Transverse colon (tissue), 4 donors: Measurements from ENCODE around the gene SAMD7. TPM values are rescaled to one million over a fixed set of nuclear protein-coding genes. Genes with fewer than 3 reads are reported as not detected.

Experiments used
- DNase-seq: peaks from one replicate; pipeline ENCODE4 v3.0.0-alpha.2; 2019
- H3K27ac ChIP-seq, 4 donors: fragments of 200-600 bp; sonication (generic); 2 replicates each; pipeline ENCODE4 v1.5.1; 2016 to 2018; ENCODE audit warnings: inconsistent platforms in 4 of 4
- H3K27me3 ChIP-seq: fragments of 200-600 bp; sonication (generic); 2 replicates; pipeline ENCODE4 v1.5.1; 2017; ENCODE audit warnings: inconsistent platforms
- H3K36me3 ChIP-seq, 4 donors: fragments of 200-600 bp; sonication (generic); 2 replicates each; pipeline ENCODE4 v1.5.1; 2017 to 2019; ENCODE audit warnings: inconsistent platforms in 4 of 4
- H3K4me1 ChIP-seq, 4 donors: fragments of 200-600 bp; sonication (generic); 2 replicates each; pipeline ENCODE4 v1.5.1; 2017 to 2020; ENCODE audit warnings: inconsistent platforms in 4 of 4
- H3K4me3 ChIP-seq, 4 donors: fragments of 200-600 bp; sonication (generic); 1 replicate in 1 of 4; 2 replicates in 3 of 4; pipeline versions ENCODE4 v1.5.1 to v1.6.1; 2017 to 2019; ENCODE audit warnings: inconsistent platforms in 4 of 4
- H3K9me3 ChIP-seq, 2 donors: fragments of 200-600 bp; sonication (generic); 2 replicates each; pipeline ENCODE4 v1.5.1; 2017 to 2019; ENCODE audit warnings: inconsistent platforms in 2 of 2
- EP300 ChIP-seq: sonication (generic); formaldehyde crosslinking; IDR thresholded peaks from one replicate; pipeline ENCODE4 v1.6.1; 2017; ENCODE audit warnings: antibody characterized with exemption, low read depth
- POLR2A ChIP-seq: fragments of 450-650 bp; IDR thresholded peaks from one replicate; pipeline ENCODE4 v1.6.1; 2016; ENCODE audit warnings: antibody characterized with exemption, mild to moderate bottlenecking, moderate library complexity
- POLR2AphosphoS5 ChIP-seq, 3 donors: sonication (generic); formaldehyde crosslinking; IDR thresholded peaks; one replicate each; pipeline ENCODE4 v1.6.1; 2016; ENCODE audit warnings: antibody characterized with exemption in 3 of 3
- WGBS, 2 donors: methylation state at CpG; one replicate each; pipeline ENCODE4 v1.1.5; 2018; ENCODE audit warnings: low coverage in 1 of 2; 5-methylcytosine and 5-hydroxymethylcytosine counted together
- in situ Hi-C, 4 donors: fragments of 200-750 bp; cut with MboI; loops; one replicate each; pipeline versions ENCODE4 v1.15.0 to v1.15.1; 2017; ENCODE audit warnings: low sequenced_read_pairs in 3 of 4, low pct_ligation_motif_present in 1 of 4, low pct_unique_long_range_greater_than_20kb in 1 of 4
- intact Hi-C: fragments of 100-400 bp; cut with DNase I; formaldehyde crosslinking; loops from one replicate; pipeline ENCODE4 v1.15.1; 2023; ENCODE audit warnings: low total_unique reads
- total RNA-seq, 4 donors: library from RNA; depleted of rRNA; stranded (reverse); fragments of >200 nt; gene quantifications; one replicate each; pipeline ENCODE4 v1.1.0, GENCODE V29; 2016
- TF ChIP-seq, protein P1 (sequence below), 5 experiments: fragments of 200-600 bp in 3 of 5; fragments of 450-650 bp in 2 of 5; sonication (generic) in 3 of 5; IDR thresholded peaks; 1 replicate in 2 of 5; 2 replicates in 3 of 5; pipeline ENCODE4 v1.5.1; 2016 to 2017; ENCODE audit warnings: antibody characterized with exemption in 5 of 5, inconsistent platforms in 3 of 5, mild to moderate bottlenecking in 2 of 5, moderate library complexity in 1 of 5

Gene SAMD7, protein sequence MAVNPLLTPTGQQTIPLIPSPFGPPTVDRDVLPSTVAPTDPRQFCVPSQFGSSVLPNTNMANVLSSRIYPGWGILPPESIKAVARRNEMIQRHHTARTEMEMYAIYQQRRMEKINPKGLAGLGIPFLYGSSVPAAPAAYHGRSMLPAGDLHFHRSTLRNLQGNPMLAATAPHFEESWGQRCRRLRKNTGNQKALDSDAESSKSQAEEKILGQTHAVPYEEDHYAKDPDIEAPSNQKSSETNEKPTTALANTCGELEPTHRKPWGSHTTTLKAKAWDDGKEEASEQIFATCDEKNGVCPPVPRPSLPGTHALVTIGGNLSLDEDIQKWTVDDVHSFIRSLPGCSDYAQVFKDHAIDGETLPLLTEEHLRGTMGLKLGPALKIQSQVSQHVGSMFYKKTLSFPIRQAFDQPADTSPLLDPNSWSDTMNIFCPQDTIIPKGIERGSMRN
- total RNA-seq = not detected

DNA sequence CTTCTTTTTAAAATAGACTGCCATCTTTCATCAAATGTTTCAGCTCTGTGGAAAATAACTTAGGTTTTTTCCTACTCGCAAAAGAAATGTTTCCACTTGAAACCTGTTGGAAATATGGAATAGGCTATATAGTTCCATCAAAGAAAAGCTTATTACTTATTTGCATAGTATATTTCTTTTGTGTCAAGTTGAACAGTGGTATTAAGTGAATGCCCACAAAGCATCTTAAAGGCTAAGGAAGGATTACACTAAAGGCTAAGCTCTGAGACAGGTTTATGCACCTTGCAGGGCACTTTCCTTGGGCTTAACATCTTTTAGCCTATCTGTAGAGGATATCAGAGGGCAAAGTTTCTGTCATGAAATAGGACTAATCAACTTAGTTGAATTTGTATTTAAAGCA, at the start of gene SAMD7:
TSS of gene SAMD7 (plus strand) at position 301 of the 400 bp plus-strand sequence. CDS start 7,927 bp downstream, outside the sequence.
- intact Hi-C loops (no loop called here), in situ Hi-C loops (no loop called here)
- Histone ChIP-seq H3K27ac (no peak within 1 kb of the TSS), H3K9me3 (no peaks in the 10 kb centered on the region), H3K4me1 (no peaks in the 10 kb centered on the region), H3K4me3 (no peak within 1 kb of the TSS), H3K36me3 (no peaks in the 10 kb centered on the region), H3K27me3 (no peaks in the 10 kb centered on the region)
- TF ChIP-seq, protein P1, sequence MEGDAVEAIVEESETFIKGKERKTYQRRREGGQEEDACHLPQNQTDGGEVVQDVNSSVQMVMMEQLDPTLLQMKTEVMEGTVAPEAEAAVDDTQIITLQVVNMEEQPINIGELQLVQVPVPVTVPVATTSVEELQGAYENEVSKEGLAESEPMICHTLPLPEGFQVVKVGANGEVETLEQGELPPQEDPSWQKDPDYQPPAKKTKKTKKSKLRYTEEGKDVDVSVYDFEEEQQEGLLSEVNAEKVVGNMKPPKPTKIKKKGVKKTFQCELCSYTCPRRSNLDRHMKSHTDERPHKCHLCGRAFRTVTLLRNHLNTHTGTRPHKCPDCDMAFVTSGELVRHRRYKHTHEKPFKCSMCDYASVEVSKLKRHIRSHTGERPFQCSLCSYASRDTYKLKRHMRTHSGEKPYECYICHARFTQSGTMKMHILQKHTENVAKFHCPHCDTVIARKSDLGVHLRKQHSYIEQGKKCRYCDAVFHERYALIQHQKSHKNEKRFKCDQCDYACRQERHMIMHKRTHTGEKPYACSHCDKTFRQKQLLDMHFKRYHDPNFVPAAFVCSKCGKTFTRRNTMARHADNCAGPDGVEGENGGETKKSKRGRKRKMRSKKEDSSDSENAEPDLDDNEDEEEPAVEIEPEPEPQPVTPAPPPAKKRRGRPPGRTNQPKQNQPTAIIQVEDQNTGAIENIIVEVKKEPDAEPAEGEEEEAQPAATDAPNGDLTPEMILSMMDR (IDR thresholded peaks at IDR 0.05) = no peak
- TF ChIP-seq POLR2A (no peak), POLR2AphosphoS5 (IDR thresholded peaks at IDR 0.05) (no peak), EP300 (no peak)
- 95 to 100% methylated on average over 1 of the region's 1 CpG for WGBS, 2 donors
- DNase-seq = no peak

DNA sequence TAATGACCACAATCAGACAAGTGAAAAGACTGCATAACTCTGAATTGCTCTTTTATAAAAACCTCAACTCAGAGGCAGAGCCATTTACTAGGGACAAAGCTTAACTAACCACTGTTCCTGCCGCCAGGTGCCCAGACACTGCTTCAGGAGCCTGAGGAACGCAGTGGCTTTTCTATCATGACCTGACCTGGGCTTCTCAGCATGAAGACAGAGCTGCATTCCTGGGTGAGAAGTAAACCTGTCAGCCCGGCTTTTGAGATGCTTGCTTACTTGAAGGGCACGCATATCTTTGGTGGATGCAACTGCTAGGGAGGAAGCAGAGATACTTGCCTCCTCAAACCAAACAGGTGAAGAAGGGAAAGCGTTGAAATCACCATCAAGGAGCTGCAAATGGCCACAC, 49.5 kb upstream of the SAMD7 start:
- TF ChIP-seq EP300 = no peak
- no peak for TF ChIP-seq POLR2AphosphoS5 (IDR thresholded peaks at IDR 0.05)
- no peak for TF ChIP-seq POLR2A
- TF ChIP-seq, protein P1 (IDR thresholded peaks at IDR 0.05) = no peak
- H3K4me1 ChIP-seq = peaks cover 0 to 38% (median 6%) of the 10 kb centered on the region in 4 donors
- 80% methylated on average over 3 to 5 of the region's 5 CpGs for WGBS, 2 donors
- H3K36me3 ChIP-seq = peaks cover 0 to 8% (median 0%) of the 10 kb centered on the region in 4 donors
- intact Hi-C loops = loop anchor here (10.0 kb wide), 1 partner anchor 103 kb away; the partner anchor contains the start of gene SEC62
- H3K27ac ChIP-seq = no peak overlapping the region
- in situ Hi-C loops = loop anchor here in 1 of 4 donors (25.0 kb wide), 1 partner anchor 100 kb away; the partner anchor contains the start of gene SEC62
- no peaks in the 10 kb centered on the region for H3K27me3 ChIP-seq
- DNase-seq = no peak
- no peaks in the 10 kb centered on the region for H3K9me3 ChIP-seq
- no peak overlapping the region for H3K4me3 ChIP-seq

DNA sequence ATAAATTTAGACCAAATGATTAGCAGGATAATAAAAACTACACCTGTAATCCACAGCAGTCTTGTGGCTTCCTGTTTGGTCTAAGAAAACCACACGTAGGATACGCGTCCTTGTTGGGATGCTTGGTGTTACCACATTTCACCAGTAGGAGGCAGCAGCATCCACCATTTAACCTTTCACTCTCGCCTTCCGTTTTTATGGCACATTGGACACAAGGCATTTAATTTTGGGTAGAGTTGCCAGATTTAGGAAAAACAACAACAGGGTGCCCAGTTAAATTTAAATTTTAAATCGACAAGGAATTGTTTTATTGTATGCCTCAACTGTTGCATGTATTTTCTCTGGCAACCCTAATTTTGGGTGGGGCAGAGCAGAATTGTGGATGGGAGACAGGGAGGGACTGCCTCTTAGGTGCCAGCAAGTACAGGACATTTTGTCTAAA, 47.9 kb upstream of the SAMD7 start:
- Histone ChIP-seq H3K4me1 (peaks cover 0 to 45% (median 9%) of the 10 kb centered on the region in 4 donors), H3K36me3 (peaks cover 0 to 5% (median 0%) of the 10 kb centered on the region in 4 donors), H3K27ac (peak overlapping the region in 3 of 4 donors; percentile 21 to 84 (median 27)), H3K27me3 (no peaks in the 10 kb centered on the region), H3K9me3 (no peaks in the 10 kb centered on the region), H3K4me3 (no peak overlapping the region)
- in situ Hi-C loops (loop anchor here in 1 of 4 donors (25.0 kb wide), 1 partner anchor 99 kb away; the partner anchor contains the start of gene SEC62), intact Hi-C loops (loop anchor here (10.0 kb wide), 1 partner anchor 101 kb away; the partner anchor contains the start of gene SEC62)
- TF ChIP-seq POLR2A (no peak), POLR2AphosphoS5 (IDR thresholded peaks at IDR 0.05) (peak in 2 of 3 donors; percentile 24 to 45), EP300 (no peak)
- TF ChIP-seq, protein P1 (IDR thresholded peaks at IDR 0.05) = peak; percentile 89 to 96 (median 91)
- peak; percentile 85 for DNase-seq
- 0 to 2% methylated on average over 6 of the region's 6 CpGs for WGBS, 2 donors

DNA sequence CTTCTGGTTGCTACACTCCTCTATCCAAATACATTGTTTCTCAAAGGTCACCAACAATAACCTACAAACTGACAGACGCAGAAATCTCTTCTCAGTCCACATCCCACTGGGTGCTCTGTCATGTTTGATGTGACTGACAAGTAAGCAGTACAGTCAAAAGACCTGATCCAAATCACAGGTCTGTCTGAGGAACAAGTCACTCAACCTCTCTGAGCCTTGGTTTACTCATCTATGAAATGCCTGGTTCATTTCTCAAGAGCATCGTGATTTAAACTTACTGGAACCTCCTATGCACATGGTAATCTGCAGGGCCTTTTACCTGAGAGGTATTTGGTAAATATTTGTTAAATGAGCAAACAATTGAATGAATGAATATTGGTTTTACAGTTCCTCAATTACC, 47.1 kb upstream of the SAMD7 start:
- in situ Hi-C loops (loop anchor here in 1 of 4 donors (25.0 kb wide), 1 partner anchor 98 kb away; the partner anchor contains the start of gene SEC62), intact Hi-C loops (loop anchor here (10.0 kb wide), 1 partner anchor 101 kb away; the partner anchor contains the start of gene SEC62)
- peak overlapping the region; percentile 79 to 84 (median 82) for H3K27ac ChIP-seq

More for the DNA sequence above, 47.1 kb upstream of the SAMD7 start:
- Histone ChIP-seq H3K27me3 (no peaks in the 10 kb centered on the region), H3K36me3 (peaks cover 0 to 5% (median 0%) of the 10 kb centered on the region in 4 donors), H3K4me1 (peaks cover 0 to 45% (median 9%) of the 10 kb centered on the region in 4 donors), H3K4me3 (no peak overlapping the region), H3K9me3 (no peaks in the 10 kb centered on the region)
- WGBS, 2 donors = 57 to 62% methylated on average over 2 of the region's 2 CpGs
- DNase-seq = no peak
- no peak for TF ChIP-seq POLR2AphosphoS5 (IDR thresholded peaks at IDR 0.05)
- no peak for TF ChIP-seq POLR2A
- no peak for TF ChIP-seq EP300
- TF ChIP-seq, protein P1 (IDR thresholded peaks at IDR 0.05) = no peak
